Hepatocyte (in vitro differentiated cells): ENCODE results near the gene OR1J1.

ENCODE experiments used
- EZH2 ChIP-seq: fragments of 200-600 bp; sonication (generic); IDR thresholded peaks from 2 replicates; pipeline ENCODE4 v1.6.1; 2016; ENCODE audit warnings: antibody characterized with exemption, mild to moderate bottlenecking, borderline replicate concordance
- TF ChIP-seq, protein P1 (sequence below): fragments of 200-600 bp; sonication (generic); IDR thresholded peaks from 2 replicates; pipeline ENCODE4 v1.5.1; 2016; ENCODE audit warnings: antibody characterized with exemption, mild to moderate bottlenecking; ENCODE audit not compliant: poor library complexity

DNA sequence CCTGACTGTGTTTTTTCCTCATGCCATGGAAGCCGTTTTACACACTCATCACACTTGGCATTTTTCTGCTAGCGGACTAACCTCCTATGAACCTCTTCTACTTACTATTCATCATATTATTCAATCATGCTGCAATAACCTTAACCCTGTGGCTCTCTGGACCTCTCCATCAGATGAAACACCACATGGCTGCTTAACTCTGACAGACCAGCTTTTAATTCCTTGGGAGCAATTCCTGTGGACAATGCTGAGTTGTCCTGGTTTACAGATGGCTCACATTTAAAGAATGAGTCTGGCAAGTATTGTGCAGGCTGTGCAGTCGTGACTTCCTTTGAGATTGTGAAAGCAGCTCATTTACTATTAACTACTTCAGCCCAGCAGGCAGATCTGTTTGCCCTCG is 9.0 kb downstream of the OR1J1 start:
- TF ChIP-seq, protein P1, sequence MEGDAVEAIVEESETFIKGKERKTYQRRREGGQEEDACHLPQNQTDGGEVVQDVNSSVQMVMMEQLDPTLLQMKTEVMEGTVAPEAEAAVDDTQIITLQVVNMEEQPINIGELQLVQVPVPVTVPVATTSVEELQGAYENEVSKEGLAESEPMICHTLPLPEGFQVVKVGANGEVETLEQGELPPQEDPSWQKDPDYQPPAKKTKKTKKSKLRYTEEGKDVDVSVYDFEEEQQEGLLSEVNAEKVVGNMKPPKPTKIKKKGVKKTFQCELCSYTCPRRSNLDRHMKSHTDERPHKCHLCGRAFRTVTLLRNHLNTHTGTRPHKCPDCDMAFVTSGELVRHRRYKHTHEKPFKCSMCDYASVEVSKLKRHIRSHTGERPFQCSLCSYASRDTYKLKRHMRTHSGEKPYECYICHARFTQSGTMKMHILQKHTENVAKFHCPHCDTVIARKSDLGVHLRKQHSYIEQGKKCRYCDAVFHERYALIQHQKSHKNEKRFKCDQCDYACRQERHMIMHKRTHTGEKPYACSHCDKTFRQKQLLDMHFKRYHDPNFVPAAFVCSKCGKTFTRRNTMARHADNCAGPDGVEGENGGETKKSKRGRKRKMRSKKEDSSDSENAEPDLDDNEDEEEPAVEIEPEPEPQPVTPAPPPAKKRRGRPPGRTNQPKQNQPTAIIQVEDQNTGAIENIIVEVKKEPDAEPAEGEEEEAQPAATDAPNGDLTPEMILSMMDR, result no peak
- no peak for TF ChIP-seq EZH2
